ENCODE results near the gene ORC4. TPM values are rescaled to one million over a fixed set of nuclear protein-coding genes. Genes with fewer than 3 reads are reported as not detected.
"Not testable (repeated sequence)": the region's sequence is repeated elsewhere in the genome, so short reads cannot be mapped to it uniquely, and the experiment has no call there.

The ORC4 gene
- total RNA-seq, 2 experiments from 2014 or later, result 23.0 to 26.8 TPM

- no peaks in the 10 kb centered on the region for H3K36me3 Mint-ChIP-seq
- H3K4me1 Mint-ChIP-seq, result no peaks in the 10 kb centered on the region
- CTCF ChIA-PET, result no interaction called here
- ATAC-seq (no peak), DNase-seq (no peak)
- H3K9me3 Mint-ChIP-seq (ENCODE audit: low read depth), result no peaks in the 10 kb centered on the region
- no peaks in the 10 kb centered on the region for H3K27me3 Mint-ChIP-seq
- no peak overlapping the region for H3K4me3 Mint-ChIP-seq
- H3K27ac Mint-ChIP-seq, result no peak overlapping the region
Measured at GRCh38 chr2:148031152-148031551, 10.6 kb upstream of the ORC4 start.

GRCh38 chr2:148028781-148029180, 8.2 kb upstream of the ORC4 start:
- DNase-seq (no peak), ATAC-seq (no peak)
- CTCF ChIA-PET, result no interaction called here
- Mint-ChIP-seq H3K36me3 (peaks cover 4% of the 10 kb centered on the region), H3K27ac (no peak overlapping the region), H3K4me1 (peaks cover 12% of the 10 kb centered on the region), H3K27me3 (no peaks in the 10 kb centered on the region), H3K9me3 (ENCODE audit: low read depth) (no peaks in the 10 kb centered on the region), H3K4me3 (no peak overlapping the region)

- Mint-ChIP-seq H3K4me1 (peaks cover 18% of the 10 kb centered on the region), H3K4me3 (no peak overlapping the region), H3K27ac (no peak overlapping the region), H3K9me3 (ENCODE audit: low read depth) (no peaks in the 10 kb centered on the region), H3K27me3 (no peaks in the 10 kb centered on the region), H3K36me3 (peaks cover 5% of the 10 kb centered on the region)
- DNase-seq (no peak), ATAC-seq (no peak)
- CTCF ChIA-PET, result no interaction called here
Measured at GRCh38 chr2:148027822-148028221, 7.3 kb upstream of the ORC4 start.

GRCh38 chr2:148026573-148026972, 6.0 kb upstream of the ORC4 start:
- H3K4me1 Mint-ChIP-seq, result peaks cover 20% of the 10 kb centered on the region

GRCh38 chr2:148023861-148024260, 3.3 kb upstream of the ORC4 start:
- CTCF ChIA-PET, result interaction anchor here (0.8 kb wide), 1 partner anchor 485 kb away, joined by 3 read pairs; no protein-coding TSS in a partner anchor
- no peaks in the 10 kb centered on the region for H3K27me3 Mint-ChIP-seq
- H3K9me3 Mint-ChIP-seq (ENCODE audit: low read depth), result no peaks in the 10 kb centered on the region
- DNase-seq (peak; percentile 44), ATAC-seq (peak; percentile 26)
- H3K4me3 Mint-ChIP-seq, result peak overlapping the region; percentile 73
- H3K27ac Mint-ChIP-seq, result peak overlapping the region; percentile 90
- H3K4me1 Mint-ChIP-seq, result peaks cover 28% of the 10 kb centered on the region
- H3K36me3 Mint-ChIP-seq, result peaks cover 6% of the 10 kb centered on the region

More at GRCh38 chr2:148026573-148026972, 6.0 kb upstream of the ORC4 start:
- CTCF ChIA-PET, result no interaction called here
- ATAC-seq (no peak), DNase-seq (no peak)
- Mint-ChIP-seq H3K36me3 (peaks cover 5% of the 10 kb centered on the region), H3K27ac (no peak overlapping the region), H3K27me3 (no peaks in the 10 kb centered on the region), H3K9me3 (ENCODE audit: low read depth) (no peaks in the 10 kb centered on the region), H3K4me3 (no peak overlapping the region)

- Mint-ChIP-seq H3K27ac (peak overlapping the region; percentile 75), H3K4me1 (peaks cover 36% of the 10 kb centered on the region), H3K27me3 (no peaks in the 10 kb centered on the region), H3K36me3 (peaks cover 8% of the 10 kb centered on the region), H3K4me3 (peak overlapping the region; percentile 97), H3K9me3 (ENCODE audit: low read depth) (no peaks in the 10 kb centered on the region)
- CTCF ChIA-PET, result interaction anchor here (0.7 to 1.8 kb wide), 2 partner anchors 45 to 486 kb away, joined by 3 to 7 read pairs; no protein-coding TSS in a partner anchor
- ATAC-seq (no peak), DNase-seq (no peak)
Measured at GRCh38 chr2:148022882-148023281, 2.3 kb upstream of the ORC4 start.

- no peak for ATAC-seq
- H3K4me3 Mint-ChIP-seq, result peak overlapping the region; percentile 97
- H3K9me3 Mint-ChIP-seq (ENCODE audit: low read depth), result no peaks in the 10 kb centered on the region
- H3K27ac Mint-ChIP-seq, result peak overlapping the region; percentile 98
- H3K27me3 Mint-ChIP-seq, result no peaks in the 10 kb centered on the region
- DNase-seq, result no peak
- peaks cover 8% of the 10 kb centered on the region for H3K36me3 Mint-ChIP-seq
- H3K4me1 Mint-ChIP-seq, result peaks cover 39% of the 10 kb centered on the region
- CTCF ChIA-PET, result interaction anchor here (1.8 to 2.1 kb wide), 2 partner anchors 32 to 487 kb away, joined by 7 to 9 read pairs; no protein-coding TSS in a partner anchor
Measured at GRCh38 chr2:148022351-148022750, 1.8 kb upstream of the ORC4 start.

- Mint-ChIP-seq H3K27ac (peak overlapping the region; percentile 98), H3K4me3 (peak overlapping the region; percentile 97), H3K9me3 (ENCODE audit: low read depth) (no peaks in the 10 kb centered on the region), H3K27me3 (no peaks in the 10 kb centered on the region), H3K36me3 (peaks cover 8% of the 10 kb centered on the region), H3K4me1 (peaks cover 39% of the 10 kb centered on the region)
- ATAC-seq (no peak), DNase-seq (no peak)
- CTCF ChIA-PET, result interaction anchor here (1.8 to 2.1 kb wide), 2 partner anchors 32 to 487 kb away, joined by 7 to 9 read pairs; no protein-coding TSS in a partner anchor
Measured at GRCh38 chr2:148021886-148022285, 1.3 kb upstream of the ORC4 start.

GRCh38 chr2:148021059-148021861, 723 bp upstream of the ORC4 start, which contains the start of gene MBD5:
Gene MBD5 (plus strand): TSS chr2:148021091.
- CTCF ChIA-PET, result interaction anchor here (0.6 to 2.1 kb wide), 5 partner anchors 9 to 624 kb away, joined by 3 to 9 read pairs (median 7); no protein-coding TSS in a partner anchor
- no peaks in the 10 kb centered on the region for H3K27me3 Mint-ChIP-seq
- H3K27ac Mint-ChIP-seq, result peak within 1 kb of the TSS; percentile 98
- H3K4me1 Mint-ChIP-seq, result peaks cover 40% of the 10 kb centered on the region
- no peaks in the 10 kb centered on the region for H3K9me3 Mint-ChIP-seq (ENCODE audit: low read depth)
- peak within 1 kb of the TSS; percentile 97 for H3K4me3 Mint-ChIP-seq
- H3K36me3 Mint-ChIP-seq, result peaks cover 8% of the 10 kb centered on the region
- DNase-seq (peak; percentile 80), ATAC-seq (peak; percentile 60)

GRCh38 chr2:148014616-148015015, 5.9 kb downstream of the ORC4 start:
- peaks cover 4% of the 10 kb centered on the region for H3K9me3 Mint-ChIP-seq (ENCODE audit: low read depth)
- ATAC-seq, result no peak
- no peak overlapping the region for H3K27ac Mint-ChIP-seq
- H3K27me3 Mint-ChIP-seq, result no peaks in the 10 kb centered on the region
- DNase-seq, result no peak
- no peak overlapping the region for H3K4me3 Mint-ChIP-seq
- peaks cover 20% of the 10 kb centered on the region for H3K36me3 Mint-ChIP-seq
- H3K4me1 Mint-ChIP-seq, result peaks cover 22% of the 10 kb centered on the region
- CTCF ChIA-PET, result no interaction called here

- Mint-ChIP-seq H3K36me3 (peaks cover 20% of the 10 kb centered on the region), H3K4me3 (no peak overlapping the region), H3K9me3 (ENCODE audit: low read depth) (peaks cover 4% of the 10 kb centered on the region), H3K27ac (no peak overlapping the region), H3K27me3 (no peaks in the 10 kb centered on the region), H3K4me1 (peaks cover 16% of the 10 kb centered on the region)
- CTCF ChIA-PET, result interaction anchor here (1.0 kb wide), 1 partner anchor 26 kb away, joined by 3 read pairs; no protein-coding TSS in a partner anchor
- DNase-seq (no peak), ATAC-seq (no peak)
Measured at GRCh38 chr2:148013876-148014275, 6.7 kb downstream of the ORC4 start.

- H3K27ac Mint-ChIP-seq; CTCF ChIA-PET; DNase-seq; H3K4me1 Mint-ChIP-seq; H3K9me3 Mint-ChIP-seq (ENCODE audit: low read depth); H3K27me3 Mint-ChIP-seq; ATAC-seq; H3K4me3 Mint-ChIP-seq: not testable (repeated sequence)
- peaks cover 37% of the 10 kb centered on the region for H3K36me3 Mint-ChIP-seq
Measured at GRCh38 chr2:148008411-148008810, 12.1 kb downstream of the ORC4 start.

- peaks cover 14% of the 10 kb centered on the region for H3K9me3 Mint-ChIP-seq (ENCODE audit: low read depth)
- H3K36me3 Mint-ChIP-seq, result peaks cover 39% of the 10 kb centered on the region
- ATAC-seq (no peak), DNase-seq (no peak)
- H3K27me3 Mint-ChIP-seq, result no peaks in the 10 kb centered on the region
- CTCF ChIA-PET, result no interaction called here
- no peak overlapping the region for H3K27ac Mint-ChIP-seq
- H3K4me3 Mint-ChIP-seq, result no peak overlapping the region
- no peaks in the 10 kb centered on the region for H3K4me1 Mint-ChIP-seq
Measured at GRCh38 chr2:148007219-148007900, 13.2 kb downstream of the ORC4 start.
